22Rv1 (cell line): ENCODE data around the gene CARF.

Experiments
- ZFX ChIP-seq: fragments of 450-650 bp; IDR thresholded peaks from 2 replicates; pipeline ENCODE4 v1.6.1; 2017; ENCODE audit warnings: antibody characterized with exemption, borderline replicate concordance
- TF ChIP-seq, protein P1 (sequence below): fragments of 450-650 bp; IDR thresholded peaks from 2 replicates; pipeline ENCODE4 v1.5.1; 2017; ENCODE audit warnings: mild to moderate bottlenecking

- TF ChIP-seq, protein P1, sequence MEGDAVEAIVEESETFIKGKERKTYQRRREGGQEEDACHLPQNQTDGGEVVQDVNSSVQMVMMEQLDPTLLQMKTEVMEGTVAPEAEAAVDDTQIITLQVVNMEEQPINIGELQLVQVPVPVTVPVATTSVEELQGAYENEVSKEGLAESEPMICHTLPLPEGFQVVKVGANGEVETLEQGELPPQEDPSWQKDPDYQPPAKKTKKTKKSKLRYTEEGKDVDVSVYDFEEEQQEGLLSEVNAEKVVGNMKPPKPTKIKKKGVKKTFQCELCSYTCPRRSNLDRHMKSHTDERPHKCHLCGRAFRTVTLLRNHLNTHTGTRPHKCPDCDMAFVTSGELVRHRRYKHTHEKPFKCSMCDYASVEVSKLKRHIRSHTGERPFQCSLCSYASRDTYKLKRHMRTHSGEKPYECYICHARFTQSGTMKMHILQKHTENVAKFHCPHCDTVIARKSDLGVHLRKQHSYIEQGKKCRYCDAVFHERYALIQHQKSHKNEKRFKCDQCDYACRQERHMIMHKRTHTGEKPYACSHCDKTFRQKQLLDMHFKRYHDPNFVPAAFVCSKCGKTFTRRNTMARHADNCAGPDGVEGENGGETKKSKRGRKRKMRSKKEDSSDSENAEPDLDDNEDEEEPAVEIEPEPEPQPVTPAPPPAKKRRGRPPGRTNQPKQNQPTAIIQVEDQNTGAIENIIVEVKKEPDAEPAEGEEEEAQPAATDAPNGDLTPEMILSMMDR, result no peak
- TF ChIP-seq ZFX, result no peak
Observed at GRCh38 chr2:202885190-202885589, 26.9 kb upstream of the CARF start.
